ENCODE results near the gene CLDN20.
"Not testable (repeated sequence)": the region's sequence is repeated elsewhere in the genome, so short reads cannot be mapped to it uniquely, and the experiment has no call there.

CLDN20 gene

GRCh38 chr6:155272353-155273232, 8.8 kb downstream of the CLDN20 start:
- DNase-seq: no peak

- no peak for DNase-seq
Observed at GRCh38 chr6:155273431-155273830, 9.6 kb downstream of the CLDN20 start.

GRCh38 chr6:155274106-155274505, 10.3 kb downstream of the CLDN20 start:
- no peak for DNase-seq

- DNase-seq: no peak
Observed at GRCh38 chr6:155274533-155274932, 10.7 kb downstream of the CLDN20 start.

DNA sequence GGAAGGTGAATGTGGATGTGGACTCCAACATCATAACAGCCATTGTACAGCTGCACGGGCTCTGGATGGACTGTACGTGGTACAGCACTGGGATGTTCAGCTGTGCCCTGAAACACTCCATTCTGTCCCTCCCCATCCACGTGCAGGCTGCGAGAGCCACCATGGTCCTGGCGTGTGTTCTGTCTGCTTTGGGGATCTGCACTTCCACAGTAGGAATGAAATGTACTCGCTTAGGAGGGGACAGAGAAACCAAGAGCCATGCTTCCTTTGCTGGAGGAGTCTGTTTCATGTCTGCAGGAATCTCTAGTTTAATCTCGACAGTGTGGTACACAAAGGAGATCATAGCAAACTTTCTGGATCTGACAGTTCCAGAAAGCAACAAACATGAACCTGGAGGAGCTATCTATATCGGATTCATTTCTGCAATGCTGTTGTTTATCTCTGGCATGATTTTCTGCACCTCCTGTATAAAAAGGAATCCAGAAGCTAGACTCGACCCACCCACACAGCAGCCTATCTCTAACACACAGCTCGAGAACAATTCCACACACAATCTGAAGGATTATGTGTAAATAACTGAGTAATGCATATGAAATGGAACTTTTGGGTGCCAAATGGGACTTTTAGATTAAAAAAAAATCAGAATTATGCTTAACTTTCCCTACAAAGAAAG, 12.1 kb downstream of the CLDN20 start:
- DNase-seq: no peak

DNA sequence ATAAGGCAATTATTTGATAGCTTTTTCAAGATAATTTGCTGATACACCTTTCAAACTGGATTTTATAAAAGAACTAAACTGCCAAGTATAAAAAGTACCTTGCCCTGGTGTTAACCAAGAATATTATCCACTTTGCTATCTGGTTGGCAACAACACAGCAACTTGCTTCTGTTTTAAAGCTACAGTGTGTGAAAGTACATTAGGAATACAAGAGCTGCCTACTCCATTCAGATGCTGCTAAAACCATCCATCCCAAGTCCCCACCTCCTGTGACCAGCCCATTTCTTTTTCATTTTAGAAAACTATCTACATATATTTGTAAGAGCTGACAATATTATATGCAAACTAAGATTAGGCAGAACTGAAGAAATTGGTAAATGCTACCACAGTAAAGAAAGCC, 12.8 kb downstream of the CLDN20 start:
- no peak for DNase-seq

DNA sequence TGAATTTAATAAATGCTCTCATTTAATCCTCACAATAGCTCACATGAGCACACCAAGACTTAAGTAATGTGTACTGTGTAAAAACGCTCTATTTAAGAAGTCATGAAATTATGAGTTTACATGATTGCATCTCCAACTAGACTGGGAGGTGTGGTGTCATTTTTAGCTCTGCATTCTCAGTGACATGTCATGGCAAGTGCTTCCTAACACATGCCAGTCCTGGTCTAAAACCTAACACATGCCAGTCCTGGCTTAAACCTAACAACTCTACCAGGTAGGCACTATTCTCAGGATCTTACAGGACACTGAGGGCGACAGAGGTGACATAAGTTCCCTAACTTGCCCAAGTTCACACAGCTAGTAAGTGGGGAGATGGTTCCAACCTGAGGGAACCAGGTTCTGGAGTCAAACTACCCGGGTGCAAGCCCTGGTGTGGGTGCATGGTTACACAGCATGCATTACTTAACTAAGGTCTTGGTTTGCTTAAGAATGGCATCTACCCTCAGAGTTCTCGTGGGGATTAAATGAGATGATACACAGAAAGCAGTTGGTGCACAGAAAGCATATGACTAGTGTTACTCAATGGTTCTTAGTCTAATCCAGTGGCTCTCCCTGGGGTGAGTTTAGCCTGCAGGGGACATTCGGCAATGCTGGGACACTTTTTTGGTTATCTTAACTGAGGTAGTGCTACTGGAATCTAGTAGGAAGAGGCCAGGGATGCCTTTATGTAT, 14.7 kb downstream of the CLDN20 start:
- no peak for DNase-seq

- no peak for DNase-seq
Observed at GRCh38 chr6:155284775-155285174, 21.0 kb downstream of the CLDN20 start.

DNA sequence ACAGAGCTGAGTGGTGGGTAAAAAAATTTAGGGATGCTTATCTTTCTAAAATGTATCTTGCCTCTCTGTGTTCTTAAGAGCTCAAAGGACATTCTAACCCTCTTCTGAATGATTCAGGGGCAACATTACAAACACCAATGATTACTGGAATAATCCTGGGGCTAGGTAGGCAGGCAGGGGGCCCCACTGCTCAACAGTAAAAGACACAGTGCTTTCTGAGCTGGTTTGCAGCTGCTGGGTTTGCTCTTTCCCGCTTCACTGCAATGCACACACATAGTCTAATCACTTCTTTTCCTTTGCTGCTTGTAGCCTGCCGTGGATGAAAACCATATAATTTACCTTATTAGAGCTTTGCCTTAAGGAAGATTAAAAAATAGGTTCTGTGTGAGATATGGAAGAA, 23.9 kb downstream of the CLDN20 start:
- DNase-seq: no peak

GRCh38 chr6:155290491-155290890, 26.7 kb downstream of the CLDN20 start:
- no peak for DNase-seq

GRCh38 chr6:155291291-155291690, 27.5 kb downstream of the CLDN20 start:
- no peak for DNase-seq

DNA sequence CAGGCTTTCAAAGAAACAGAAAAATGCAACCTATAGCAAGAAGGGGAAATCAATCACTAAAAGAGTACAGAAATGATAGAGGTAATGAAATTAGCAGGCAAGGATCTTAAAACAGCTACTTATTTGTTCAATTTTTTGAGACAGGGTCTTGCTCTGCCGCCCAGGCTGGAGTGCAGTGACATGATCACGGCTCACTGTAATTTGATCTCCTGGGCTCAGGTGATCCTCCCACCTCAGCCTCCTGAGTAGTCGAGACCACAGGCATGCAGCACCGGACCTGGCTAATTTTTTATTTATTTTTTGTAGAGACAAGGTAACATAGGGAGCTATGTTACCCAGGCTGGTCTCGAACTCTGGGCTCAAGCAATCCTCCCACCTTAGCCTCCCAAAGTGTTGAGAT, 28.9 kb downstream of the CLDN20 start:
- DNase-seq: no peak

GRCh38 chr6:155297669-155298068, 33.9 kb downstream of the CLDN20 start:
- DNase-seq: no peak

- no peak for DNase-seq
Observed at GRCh38 chr6:155301867-155302266, 38.1 kb downstream of the CLDN20 start.

- DNase-seq: no peak
Observed at GRCh38 chr6:155303361-155303870, 39.6 kb downstream of the CLDN20 start.

DNA sequence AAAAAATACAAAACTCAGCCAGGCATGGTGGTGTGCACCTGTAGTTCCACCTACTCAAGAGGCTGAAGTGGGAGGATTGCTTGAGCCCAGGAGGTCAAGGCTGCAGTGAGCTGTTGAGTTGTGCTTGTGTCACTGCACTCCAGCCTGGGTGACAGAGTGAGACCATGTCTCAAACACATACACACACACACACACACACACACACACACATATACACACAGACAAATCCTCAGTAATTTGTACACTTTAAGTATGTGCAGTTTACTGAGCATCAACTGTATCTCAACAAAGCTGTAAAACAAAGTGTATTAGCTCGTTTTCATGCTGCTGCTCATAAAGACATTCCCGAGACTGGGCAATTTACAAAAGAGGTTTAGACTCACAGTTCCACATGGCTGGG, 43.1 kb downstream of the CLDN20 start:
- no peak for DNase-seq

GRCh38 chr6:155309150-155309549, 45.3 kb downstream of the CLDN20 start:
- DNase-seq: no peak

DNA sequence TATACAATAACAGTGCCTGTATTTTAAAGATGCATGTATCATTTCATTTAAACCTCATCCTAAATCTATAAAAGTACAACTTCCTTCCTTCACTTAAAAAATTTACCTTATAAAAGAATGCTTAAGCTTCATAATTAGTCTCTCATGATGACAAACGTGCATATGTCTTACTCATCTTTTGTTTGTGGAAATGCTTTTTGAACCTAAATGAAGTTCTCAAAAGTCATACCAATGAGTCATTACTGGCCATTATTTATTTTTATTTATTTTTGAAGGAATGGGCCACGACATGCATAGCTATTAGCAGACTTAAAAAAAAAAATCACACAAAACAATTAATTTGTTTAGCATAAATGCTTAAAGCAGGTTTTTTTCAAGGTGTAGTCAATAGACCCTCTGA, 46.8 kb downstream of the CLDN20 start:
- DNase-seq: no peak

- no peak for DNase-seq
Observed at GRCh38 chr6:155311086-155311485, 47.3 kb downstream of the CLDN20 start.

- no peak for DNase-seq
Observed at GRCh38 chr6:155311583-155311982, 47.8 kb downstream of the CLDN20 start.

- not testable (repeated sequence) for DNase-seq
Observed at GRCh38 chr6:155312950-155313349, 49.1 kb downstream of the CLDN20 start.

- DNase-seq: no peak
Observed at GRCh38 chr6:155313602-155314091, 49.8 kb downstream of the CLDN20 start.

GRCh38 chr6:155314092-155314772, 50.4 kb downstream of the CLDN20 start, which contains the start of gene TFB1M:
Gene TFB1M, minus strand, starts transcription at chr6:155314484. Its CDS starts 56 bp downstream, at chr6:155314428.
- peak; percentile 91 for DNase-seq

Measured in NCI-H1048 (cell line).